Hepatocyte (in vitro differentiated cells): ENCODE results near the gene GRB10.

ENCODE experiments used
- EZH2 ChIP-seq: fragments of 200-600 bp; sonication (generic); IDR thresholded peaks from 2 replicates; pipeline ENCODE4 v1.6.1; 2016; ENCODE audit warnings: antibody characterized with exemption, mild to moderate bottlenecking, borderline replicate concordance
- EZH2phosphoT487 ChIP-seq: fragments of 200-600 bp; sonication (generic); IDR thresholded peaks from one replicate; pipeline ENCODE4 v1.6.1; 2018; ENCODE audit warnings: antibody characterized with exemption, mild to moderate bottlenecking, low read depth, moderate library complexity; ENCODE audit not compliant: unreplicated experiment, severe bottlenecking
- TF ChIP-seq, protein P1 (sequence below): fragments of 200-600 bp; sonication (generic); IDR thresholded peaks from 2 replicates; pipeline ENCODE4 v1.5.1; 2016; ENCODE audit warnings: antibody characterized with exemption, mild to moderate bottlenecking; ENCODE audit not compliant: poor library complexity

GRCh38 chr7:50558294-50559053, 224.2 kb downstream of the GRB10 start:
- TF ChIP-seq, protein P1, sequence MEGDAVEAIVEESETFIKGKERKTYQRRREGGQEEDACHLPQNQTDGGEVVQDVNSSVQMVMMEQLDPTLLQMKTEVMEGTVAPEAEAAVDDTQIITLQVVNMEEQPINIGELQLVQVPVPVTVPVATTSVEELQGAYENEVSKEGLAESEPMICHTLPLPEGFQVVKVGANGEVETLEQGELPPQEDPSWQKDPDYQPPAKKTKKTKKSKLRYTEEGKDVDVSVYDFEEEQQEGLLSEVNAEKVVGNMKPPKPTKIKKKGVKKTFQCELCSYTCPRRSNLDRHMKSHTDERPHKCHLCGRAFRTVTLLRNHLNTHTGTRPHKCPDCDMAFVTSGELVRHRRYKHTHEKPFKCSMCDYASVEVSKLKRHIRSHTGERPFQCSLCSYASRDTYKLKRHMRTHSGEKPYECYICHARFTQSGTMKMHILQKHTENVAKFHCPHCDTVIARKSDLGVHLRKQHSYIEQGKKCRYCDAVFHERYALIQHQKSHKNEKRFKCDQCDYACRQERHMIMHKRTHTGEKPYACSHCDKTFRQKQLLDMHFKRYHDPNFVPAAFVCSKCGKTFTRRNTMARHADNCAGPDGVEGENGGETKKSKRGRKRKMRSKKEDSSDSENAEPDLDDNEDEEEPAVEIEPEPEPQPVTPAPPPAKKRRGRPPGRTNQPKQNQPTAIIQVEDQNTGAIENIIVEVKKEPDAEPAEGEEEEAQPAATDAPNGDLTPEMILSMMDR, result no peak
- no peak for TF ChIP-seq EZH2
- no peak for TF ChIP-seq EZH2phosphoT487
